Hepatocyte (in vitro differentiated cells): ENCODE data around the gene HEPHL1.

ENCODE experiments used
- CTCF ChIP-seq: fragments of 200-600 bp; sonication (generic); IDR thresholded peaks from 2 replicates; pipeline ENCODE4 v1.5.1; 2016; ENCODE audit warnings: antibody characterized with exemption, mild to moderate bottlenecking; ENCODE audit not compliant: poor library complexity
- EZH2 ChIP-seq: fragments of 200-600 bp; sonication (generic); IDR thresholded peaks from 2 replicates; pipeline ENCODE4 v1.6.1; 2016; ENCODE audit warnings: antibody characterized with exemption, mild to moderate bottlenecking, borderline replicate concordance

- TF ChIP-seq CTCF (no peak), EZH2 (no peak)
Observed at GRCh38 chr11:94111241-94111640, 90.1 kb downstream of the HEPHL1 start.
